Neural cell (in vitro differentiated cells): ENCODE results near the gene IGSF21. TPM values are rescaled to one million over a fixed set of nuclear protein-coding genes. Genes with fewer than 3 reads are reported as not detected.

Experiments used
- H2AFZ ChIP-seq: fragments of 200-600, 300-800 bp; sonication (generic), shearing (Covaris generic); 2 replicates; pipeline ENCODE4 v1.6.0; 2014; ENCODE audit warnings: low read depth, mild to moderate bottlenecking, antibody characterized with exemption, low read length, moderate library complexity
- H3F3A ChIP-seq: fragments of 200-600 bp; shearing (Covaris generic); 2 replicates; pipeline ENCODE4 v1.6.1; 2016; ENCODE audit warnings: mild to moderate bottlenecking, moderate library complexity, mixed read lengths, antibody characterized with exemption, low read length; ENCODE audit not compliant: insufficient read depth, poor library complexity, severe bottlenecking
- H3K27ac ChIP-seq: fragments of 200-600, 300-800 bp; sonication (generic), shearing (Covaris generic); 2 replicates; pipeline ENCODE4 v1.5.1; 2014; ENCODE audit warnings: mild to moderate bottlenecking, low read length, moderate library complexity
- H3K27me3 ChIP-seq: fragments of 300-800, 200-600 bp; sonication (generic), shearing (Covaris generic); 2 replicates; pipeline ENCODE4 v1.6.0; 2014; ENCODE audit warnings: mild to moderate bottlenecking, low read depth, low read length, moderate library complexity; ENCODE audit not compliant: insufficient read depth
- H3K36me3 ChIP-seq: fragments of 300-800, 200-600 bp; sonication (generic), shearing (Covaris generic); 2 replicates; pipeline ENCODE4 v1.5.1; 2014; ENCODE audit warnings: mild to moderate bottlenecking, antibody characterized with exemption, low read length, moderate library complexity; ENCODE audit not compliant: insufficient read depth
- H3K4me2 ChIP-seq: fragments of 300-800, 200-600 bp; sonication (generic), shearing (Covaris generic); 2 replicates; pipeline ENCODE4 v1.6.0; 2014; ENCODE audit warnings: mild to moderate bottlenecking, low read length
- H3K4me3 ChIP-seq: fragments of 300-800, 200-600 bp; sonication (generic), shearing (Covaris generic); 2 replicates; pipeline ENCODE4 v1.5.1; 2014; ENCODE audit warnings: mild to moderate bottlenecking, low read length, moderate library complexity
- H3K79me2 ChIP-seq: fragments of 200-600 bp; shearing (Covaris generic); replicated peaks from 2 replicates; pipeline ENCODE4 v1.6.0; 2014; ENCODE audit warnings: mild to moderate bottlenecking, low read length, moderate library complexity; ENCODE audit not compliant: insufficient read depth
- H3K9ac ChIP-seq: fragments of 300-800, 200-600 bp; sonication (generic), shearing (Covaris generic); 2 replicates; pipeline ENCODE4 v1.6.1; 2016; ENCODE audit warnings: mild to moderate bottlenecking, low read length, mixed read lengths
- H3K9me2 ChIP-seq: fragments of 200-600 bp; shearing (Covaris generic); 2 replicates; pipeline ENCODE4 v1.6.1; 2016; ENCODE audit warnings: mild to moderate bottlenecking, low read length, mixed read lengths; ENCODE audit not compliant: insufficient read depth
- H3K9me3 ChIP-seq: fragments of 200-600, 300-800 bp; sonication (generic), shearing (Covaris generic); 2 replicates; pipeline ENCODE4 v1.6.1; 2016; ENCODE audit warnings: mild to moderate bottlenecking, mixed run types, low read length, moderate library complexity, mixed read lengths
- H4K20me1 ChIP-seq: fragments of 200-600 bp; shearing (Covaris generic); 2 replicates; pipeline ENCODE4 v1.6.1; 2016; ENCODE audit warnings: mild to moderate bottlenecking, mixed run types; ENCODE audit not compliant: insufficient read depth
- CTCF ChIP-seq: fragments of 450-650 bp; IDR thresholded peaks from 2 replicates; pipeline ENCODE4 v1.5.1; 2014; ENCODE audit warnings: antibody characterized with exemption, mild to moderate bottlenecking, moderate library complexity; ENCODE audit not compliant: poor library complexity, severe bottlenecking
- EP300 ChIP-seq: fragments of 450-650 bp; conservative IDR thresholded peaks from 2 replicates; pipeline ENCODE4 v1.6.1; 2014; ENCODE audit warnings: antibody characterized with exemption, mild to moderate bottlenecking, moderate library complexity; ENCODE audit not compliant: poor library complexity, severe bottlenecking
- EZH2 ChIP-seq: fragments of 200-600, 300-800 bp; shearing (Covaris generic), sonication (generic); IDR thresholded peaks from 2 replicates; pipeline ENCODE4 v1.6.1; 2014; ENCODE audit warnings: antibody characterized with exemption, low read length, borderline replicate concordance, mild to moderate bottlenecking; ENCODE audit not compliant: insufficient read depth, poor library complexity, severe bottlenecking
- MXI1 ChIP-seq: fragments of 450-650 bp; conservative IDR thresholded peaks from 2 replicates; pipeline ENCODE4 v1.6.1; 2014; ENCODE audit warnings: antibody characterized with exemption, mild to moderate bottlenecking; ENCODE audit not compliant: poor library complexity, severe bottlenecking
- POLR2AphosphoS5 ChIP-seq: IDR thresholded peaks from 2 replicates; pipeline ENCODE4 v1.6.1; 2012
- RAD21 ChIP-seq: fragments of 450-650 bp; conservative IDR thresholded peaks from 2 replicates; pipeline ENCODE4 v1.6.1; 2014; ENCODE audit warnings: antibody characterized with exemption, mild to moderate bottlenecking, moderate library complexity
- REST ChIP-seq: IDR thresholded peaks from 2 replicates; pipeline ENCODE4 v1.6.1; 2012; ENCODE audit warnings: borderline replicate concordance
- SMC3 ChIP-seq: fragments of 450-650 bp; conservative IDR thresholded peaks from 2 replicates; pipeline ENCODE4 v1.6.1; 2014; ENCODE audit warnings: antibody characterized with exemption, mild to moderate bottlenecking, moderate library complexity; ENCODE audit not compliant: poor library complexity
- TAF1 ChIP-seq: IDR thresholded peaks from 2 replicates; pipeline ENCODE4 v1.6.1; 2012; ENCODE audit warnings: low read depth
- polyA plus RNA-seq: library from polyadenylated mRNA; depleted of rRNA; stranded (reverse); fragments of >200 nt; gene quantifications from 2 replicates; pipeline ENCODE4 v1.2.3, GENCODE V29; 2014

Gene IGSF21
- polyA plus RNA-seq, 1 donor from 2014 or later = 2.4 TPM

GRCh38 chr1:18243503-18244175 is 136.0 kb downstream of the IGSF21 start:
- H3K4me2 ChIP-seq = no peak overlapping the region
- no peaks in the 10 kb centered on the region for H3K9me2 ChIP-seq
- H2AFZ ChIP-seq = no peak overlapping the region
- H3K9me3 ChIP-seq = no peaks in the 10 kb centered on the region
- no peaks in the 10 kb centered on the region for H4K20me1 ChIP-seq
- TF ChIP-seq EP300 (no peak), TAF1 (no peak), CTCF (no peak), MXI1 (no peak), SMC3 (no peak), RAD21 (no peak), POLR2AphosphoS5 (no peak), EZH2 (no peak), REST (no peak)
- no peak overlapping the region for H3K27ac ChIP-seq
- no peak overlapping the region for H3K9ac ChIP-seq
- H3K79me2 ChIP-seq = no peaks in the 10 kb centered on the region
- H3K4me3 ChIP-seq = no peak overlapping the region
- H3F3A ChIP-seq = no peaks in the 10 kb centered on the region
- H3K36me3 ChIP-seq = no peaks in the 10 kb centered on the region
- H3K27me3 ChIP-seq = no peaks in the 10 kb centered on the region

GRCh38 chr1:18244762-18245161 is 137.2 kb downstream of the IGSF21 start:
- no peaks in the 10 kb centered on the region for H3K9me3 ChIP-seq
- no peak overlapping the region for H2AFZ ChIP-seq
- TF ChIP-seq SMC3 (no peak), EP300 (no peak), TAF1 (no peak)
- no peak overlapping the region for H3K9ac ChIP-seq
- no peak overlapping the region for H3K27ac ChIP-seq
- no peaks in the 10 kb centered on the region for H3K79me2 ChIP-seq
- no peaks in the 10 kb centered on the region for H4K20me1 ChIP-seq
- H3K9me2 ChIP-seq = no peaks in the 10 kb centered on the region
- H3K36me3 ChIP-seq = no peaks in the 10 kb centered on the region
- H3K4me3 ChIP-seq = no peak overlapping the region
- H3F3A ChIP-seq = no peaks in the 10 kb centered on the region
- no peaks in the 10 kb centered on the region for H3K27me3 ChIP-seq
- no peak overlapping the region for H3K4me2 ChIP-seq
